A549 (cell line): Measurements from ENCODE around the gene TUFM. TPM values are rescaled to one million over a fixed set of nuclear protein-coding genes. Genes with fewer than 3 reads are reported as not detected.
A peak's percentile ranks its signal among the peaks of the same experiment; 100 is the strongest.

Source experiments
- CHD4 ChIP-seq: fragments of 200-600 bp; sonication (generic); IDR thresholded peaks from 2 replicates; pipeline ENCODE4 v1.6.1; 2016; ENCODE audit warnings: antibody characterized with exemption, mild to moderate bottlenecking, borderline replicate concordance
- CTCF ChIP-seq: fragments of >200 bp; sonication (Bioruptor Twin); formaldehyde crosslinking; IDR thresholded peaks from 3 replicates; pipeline ENCODE4 v1.5.1; 2016
- E2F6 ChIP-seq: IDR thresholded peaks from 2 replicates; pipeline ENCODE4 v1.6.1; 2012; ENCODE audit warnings: low read depth, borderline replicate concordance
- ELK1 ChIP-seq: fragments of 150-350 bp; IDR thresholded peaks from 2 replicates; pipeline ENCODE4 v1.6.1; 2014; ENCODE audit warnings: low read depth, mild to moderate bottlenecking, low read length
- EP300 ChIP-seq, 2 experiments: fragments of >200 bp; sonication (Bioruptor Twin); formaldehyde crosslinking; IDR thresholded peaks; 2 replicates in 1 of 2; 3 replicates in 1 of 2; pipeline ENCODE4 v1.6.1; 2016 to 2017
- ESRRA ChIP-seq: fragments of 150-350 bp; IDR thresholded peaks from 2 replicates; pipeline ENCODE4 v1.6.1; 2014; ENCODE audit warnings: mild to moderate bottlenecking, low read length, borderline replicate concordance
- FOXS1 ChIP-seq: fragments of 250-450 bp; sonication (Bioruptor Pico); IDR thresholded peaks from 2 replicates; pipeline ENCODE4 v1.5.0; 2020; ENCODE audit warnings: mild to moderate bottlenecking, moderate library complexity
- GATA3 ChIP-seq: IDR thresholded peaks from 2 replicates; pipeline ENCODE4 v1.6.1; 2012; ENCODE audit warnings: borderline replicate concordance
- HES2 ChIP-seq: fragments of >200 bp; sonication (Bioruptor Twin); formaldehyde crosslinking; IDR thresholded peaks from 2 replicates; pipeline ENCODE4 v1.6.1; 2016
- HEYL ChIP-seq: fragments of 250-450 bp; sonication (Bioruptor Pico); IDR thresholded peaks from 2 replicates; pipeline ENCODE4 v1.8.0; 2021; ENCODE audit warnings: mild to moderate bottlenecking, moderate library complexity
- HMGXB4 ChIP-seq: fragments of 250-450 bp; sonication (Bioruptor Pico); IDR thresholded peaks from 2 replicates; pipeline ENCODE4 v1.5.0; 2021; ENCODE audit warnings: mild to moderate bottlenecking, moderate library complexity, borderline replicate concordance
- HOXB13 ChIP-seq: fragments of 250-450 bp; sonication (Bioruptor Pico); IDR thresholded peaks from 2 replicates; pipeline ENCODE4 v1.5.0; 2020; ENCODE audit warnings: low read depth, mild to moderate bottlenecking, moderate library complexity
- JUN ChIP-seq, 2 experiments: fragments of >200 bp; sonication (Bioruptor Twin); formaldehyde crosslinking; IDR thresholded peaks; 2 replicates in 1 of 2; 3 replicates in 1 of 2; pipeline ENCODE4 v1.6.1; 2016 to 2017
- KDM5A ChIP-seq: fragments of 200-600 bp; sonication (generic); IDR thresholded peaks from 2 replicates; pipeline ENCODE4 v1.6.1; 2016; ENCODE audit warnings: antibody characterized with exemption, mild to moderate bottlenecking
- NPAS2 ChIP-seq: fragments of 250-450 bp; sonication (Bioruptor Pico); IDR thresholded peaks from 2 replicates; pipeline ENCODE4 v1.8.0; 2022; ENCODE audit warnings: mild to moderate bottlenecking, moderate library complexity, borderline replicate concordance
- PBX3 ChIP-seq: IDR thresholded peaks from 2 replicates; pipeline ENCODE4 v1.6.1; 2012
- PHF8 ChIP-seq: fragments of 200-600 bp; sonication (generic); IDR thresholded peaks from 2 replicates; pipeline ENCODE4 v1.6.1; 2016; ENCODE audit warnings: low read depth, mild to moderate bottlenecking, antibody characterized with exemption, moderate library complexity, borderline replicate concordance
- RFX5 ChIP-seq: fragments of 450-650 bp; IDR thresholded peaks from 2 replicates; pipeline ENCODE4 v1.7.1; 2014; ENCODE audit warnings: antibody characterized with exemption, mild to moderate bottlenecking, moderate library complexity
- SMC3 ChIP-seq: fragments of >200 bp; sonication (Bioruptor Twin); formaldehyde crosslinking; IDR thresholded peaks from 3 replicates; pipeline ENCODE4 v1.6.1; 2018; ENCODE audit warnings: inconsistent platforms
- TFCP2L1 ChIP-seq: fragments of 250-450 bp; sonication (Bioruptor Pico); IDR thresholded peaks from 2 replicates; pipeline ENCODE4 v1.5.0; 2021; ENCODE audit warnings: mild to moderate bottlenecking
- ZFP36 ChIP-seq: fragments of 450-650 bp; IDR thresholded peaks from 2 replicates; pipeline ENCODE4 v1.6.1; 2014; ENCODE audit warnings: borderline replicate concordance; ENCODE audit not compliant: partially characterized antibody
- ZSCAN20 ChIP-seq: fragments of 250-450 bp; sonication (Bioruptor Pico); IDR thresholded peaks from 2 replicates; pipeline ENCODE4 v1.8.0; 2022; ENCODE audit warnings: mild to moderate bottlenecking, moderate library complexity
- polyA plus RNA-seq, 4 experiments: library from polyadenylated mRNA; depleted of rRNA in 3 of 4; stranded (reverse); fragments of >200 nt; fragmentation: RNase III in 1 of 4; extraction: RNeasy Plus Mini Kit Qiagen cat#74134 plus additional on column Dnase treatment in 1 of 4; gene quantifications; 2 replicates in 3 of 4; 3 replicates in 1 of 4; pipeline ENCODE4 v1.2.3, GENCODE V29; 2011 to 2017

The TUFM gene
- polyA plus RNA-seq, 2 of the 4 experiments (the other 2 are of a cell fraction): 159 to 260 TPM

GRCh38 chr16:28846080-28846932 lies at the start of gene TUFM (continued):
- TF ChIP-seq TFCP2L1 (CRISPR knock-in tag) (no peak), PBX3 (peak; percentile 57; the same call in 1 of the 2 replicates), E2F6 (no peak; the same call in 1 of the 2 replicates), HOXB13 (CRISPR knock-in tag) (no peak), GATA3 (no peak; the same call in 1 of the 2 replicates), RFX5 (no peak; the same call in 1 of the 2 replicates), SMC3 (peak; percentile 31; the same call in 1 of the 3 replicates), HEYL (CRISPR knock-in tag) (no peak), KDM5A (peak; percentile 87), ELK1 (no peak), HMGXB4 (CRISPR knock-in tag) (no peak), CHD4 (peak; percentile 87; the same call in 1 of the 2 replicates), ZFP36 (no peak), JUN (IDR thresholded peaks at IDR 0.05) (peak; percentile 72 to 94; a peak in 4 of 5 replicates), CTCF (peak; percentile 34), EP300 (IDR thresholded peaks at IDR 0.05) (no peak), NPAS2 (CRISPR knock-in tag) (no peak), FOXS1 (CRISPR knock-in tag) (no peak), ZSCAN20 (CRISPR knock-in tag) (no peak), HES2 (no peak), PHF8 (peak; percentile 70; the same call in 1 of the 2 replicates), ESRRA (no peak)
